Cardiac septum (tissue), 1 donor: ENCODE data around the gene OR51E1. TPM values are rescaled to one million over a fixed set of nuclear protein-coding genes. Genes with fewer than 3 reads are reported as not detected.

Experiments used
- DNase-seq: peaks from one replicate; pipeline ENCODE4 v3.0.0-alpha.2; 2020; ENCODE audit warnings: low spot score
- intact Hi-C: fragments of 100-400 bp; cut with DNase I; formaldehyde crosslinking; loops from one replicate; pipeline ENCODE4 v1.14.0; 2022
- total RNA-seq: library from RNA; stranded (reverse); fragmentation: NEBNext Ultra II Directional; extraction: Animal tissue kit (Norgen Biotek cat#: 25700); gene quantifications from one replicate; pipeline ENCODE4 v1.2.1, GENCODE V29; 2021
- donor health status: DM: no; HTN: no; CAD: no.

OR51E1 gene
- total RNA-seq, 1 donor from 2014 or later, result 1.00 TPM

DNA sequence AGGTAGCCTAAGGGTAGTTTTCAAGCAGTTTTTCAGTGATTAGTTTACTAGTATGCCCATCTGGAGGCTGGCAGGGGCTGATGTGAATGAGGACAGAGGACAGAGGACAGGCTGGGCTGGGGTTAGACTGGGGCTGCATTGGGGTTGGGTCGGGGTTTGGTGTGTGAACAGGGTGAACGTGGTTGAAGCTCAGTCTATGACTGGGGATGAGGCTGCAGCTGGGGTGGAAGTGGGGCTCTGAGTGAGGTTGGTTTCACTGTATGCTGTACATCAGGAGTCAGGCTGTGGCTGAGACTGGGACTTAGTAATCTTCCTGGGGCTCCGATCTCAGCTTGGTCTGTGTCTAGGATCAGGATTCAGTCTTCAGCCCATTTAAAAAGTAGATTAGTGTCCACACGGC, 451 bp downstream of the OR51E1 start:
- intact Hi-C loops, result no loop called here
- no peak for DNase-seq

DNA sequence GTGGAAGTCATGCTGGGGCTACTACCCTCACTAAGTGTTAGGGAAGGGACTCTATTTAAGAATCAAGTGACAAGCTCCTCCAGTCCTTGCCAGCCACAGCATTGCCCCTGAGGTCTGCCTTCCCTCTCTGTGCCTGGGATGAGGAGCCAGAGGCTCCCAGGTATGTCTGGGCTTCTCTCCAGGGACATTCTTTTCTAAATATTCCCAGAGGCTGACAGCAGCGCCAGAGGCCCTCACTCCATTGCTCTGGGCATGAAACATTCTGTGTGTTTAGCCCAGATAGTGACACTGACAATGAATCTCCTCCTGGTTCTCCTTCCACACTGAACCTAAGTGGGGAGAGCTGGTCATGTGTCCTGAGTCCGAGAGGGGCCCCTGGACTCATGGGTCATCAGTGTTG, 2.2 kb downstream of the OR51E1 start:
- no peak for DNase-seq
- intact Hi-C loops, result no loop called here

DNA sequence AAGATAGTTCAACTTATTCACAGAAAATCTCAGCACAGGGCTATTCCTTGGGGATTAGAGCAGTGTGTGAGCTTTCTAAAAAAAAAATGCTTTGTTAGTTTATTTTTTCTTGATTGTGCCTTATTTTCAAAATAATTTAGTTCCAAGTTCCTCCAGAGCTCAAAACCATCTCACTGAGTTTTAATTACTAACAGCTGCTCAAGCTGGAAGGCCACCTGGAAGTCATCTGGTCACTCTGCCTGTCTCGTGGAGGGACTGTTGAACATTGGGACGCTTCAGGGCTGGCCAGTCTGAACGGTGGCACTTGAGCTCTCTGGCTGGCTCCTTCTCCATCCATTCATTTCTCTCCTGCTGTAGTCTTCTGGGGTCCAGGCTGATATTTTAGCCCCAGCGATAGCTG, 4.0 kb downstream of the OR51E1 start:
- intact Hi-C loops, result no loop called here

DNA sequence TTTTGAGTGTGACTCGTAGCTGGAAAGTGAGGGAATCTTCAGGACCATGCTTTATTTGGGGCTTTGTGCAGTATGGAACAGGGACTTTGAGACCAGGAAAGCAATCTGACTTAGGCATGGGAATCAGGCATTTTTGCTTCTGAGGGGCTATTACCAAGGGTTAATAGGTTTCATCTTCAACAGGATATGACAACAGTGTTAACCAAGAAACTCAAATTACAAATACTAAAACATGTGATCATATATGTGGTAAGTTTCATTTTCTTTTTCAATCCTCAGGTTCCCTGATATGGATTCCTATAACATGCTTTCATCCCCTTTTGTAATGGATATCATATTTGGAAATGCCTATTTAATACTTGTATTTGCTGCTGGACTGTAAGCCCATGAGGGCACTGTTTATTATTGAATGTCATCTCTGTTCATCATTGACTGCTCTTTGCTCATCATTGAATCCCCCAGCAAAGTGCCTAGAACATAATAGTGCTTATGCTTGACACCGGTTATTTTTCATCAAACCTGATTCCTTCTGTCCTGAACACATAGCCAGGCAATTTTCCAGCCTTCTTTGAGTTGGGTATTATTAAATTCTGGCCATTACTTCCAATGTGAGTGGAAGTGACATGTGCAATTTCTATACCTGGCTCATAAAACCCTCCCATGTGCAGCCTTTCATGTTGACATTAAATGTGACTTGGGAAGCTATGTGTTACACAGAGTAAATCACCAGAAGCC, 11.0 kb downstream of the OR51E1 start:
- intact Hi-C loops, result no loop called here
- DNase-seq, result no peak

More for the DNA sequence above, 4.0 kb downstream of the OR51E1 start:
- no peak for DNase-seq

DNA sequence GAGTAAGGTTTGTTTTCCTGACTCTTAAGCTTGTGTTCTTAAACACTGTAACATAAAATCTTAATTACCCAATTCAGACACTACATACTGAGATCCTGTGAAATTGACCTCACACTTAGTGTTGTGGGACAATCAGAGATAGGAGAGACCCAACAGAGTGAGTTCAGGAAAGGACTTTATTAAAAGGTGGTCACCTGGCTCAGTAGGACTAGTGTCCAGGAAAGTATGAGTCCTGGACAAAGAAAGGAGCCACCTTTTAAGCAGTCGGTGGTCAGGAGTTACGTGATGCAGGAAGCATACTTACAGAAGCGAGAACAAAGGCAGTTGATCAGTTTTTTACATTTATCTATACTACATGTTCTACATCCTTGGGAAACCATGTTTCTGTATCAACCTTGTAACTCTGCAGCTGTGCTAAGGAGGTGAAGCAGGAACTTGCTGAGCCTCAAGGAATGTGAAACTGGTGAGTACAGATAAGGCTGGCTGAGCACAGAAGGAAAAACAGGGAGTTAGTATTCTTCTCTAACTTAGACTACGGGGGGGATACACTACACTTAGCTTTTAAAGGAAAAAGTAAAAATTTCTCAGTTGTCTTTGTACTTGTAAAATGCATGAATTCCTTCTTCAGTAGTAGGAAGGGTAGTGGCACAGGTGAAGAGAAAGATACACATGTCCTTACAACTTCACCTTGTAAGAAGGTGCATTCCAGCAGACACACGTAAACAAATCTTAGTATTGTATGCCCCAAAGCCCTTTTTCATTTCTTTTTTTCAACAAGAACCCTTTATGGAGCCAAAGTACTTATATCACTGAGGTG, 15.1 kb downstream of the OR51E1 start:
- intact Hi-C loops, result no loop called here
- DNase-seq, result no peak

DNA sequence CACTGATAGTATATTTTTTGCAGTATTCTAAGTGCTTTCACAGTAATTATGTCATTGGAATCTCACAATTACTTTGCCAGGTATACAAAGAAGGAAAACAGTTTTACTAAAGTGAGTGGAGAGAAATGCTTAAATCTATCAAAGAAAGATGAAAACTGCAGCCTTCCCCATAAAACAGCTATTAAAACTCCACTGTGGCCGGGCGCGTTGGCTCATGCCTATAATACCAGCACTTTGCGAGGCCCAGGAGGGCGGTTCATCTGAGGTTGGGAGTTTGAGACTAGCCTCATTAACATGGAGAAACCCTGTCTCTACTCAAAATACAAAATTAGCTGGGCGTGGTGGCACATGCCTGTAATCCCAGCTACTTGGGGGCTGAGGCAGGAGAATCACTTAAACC, 19.1 kb downstream of the OR51E1 start:
- no peak for DNase-seq
- intact Hi-C loops, result no loop called here

DNA sequence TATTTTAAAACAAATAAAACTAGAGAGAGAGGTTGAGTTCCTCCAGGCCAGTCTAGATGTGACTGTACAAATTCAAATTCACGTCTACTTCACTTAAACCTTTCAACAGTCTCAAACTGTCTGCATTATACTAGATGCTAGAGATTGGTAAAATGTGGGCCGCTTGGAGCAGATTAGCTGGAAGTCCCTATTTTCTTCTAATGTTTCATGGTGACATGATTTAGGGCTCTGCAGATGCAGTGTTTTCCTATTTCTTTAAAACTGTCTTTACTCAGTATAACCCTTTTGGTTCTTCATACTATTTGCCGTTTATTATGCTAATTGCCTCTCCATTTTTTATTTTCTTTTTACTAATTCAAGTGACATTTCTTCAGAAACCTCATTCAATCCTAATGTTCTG, 20.4 kb downstream of the OR51E1 start:
- intact Hi-C loops, result no loop called here
- no peak for DNase-seq

DNA sequence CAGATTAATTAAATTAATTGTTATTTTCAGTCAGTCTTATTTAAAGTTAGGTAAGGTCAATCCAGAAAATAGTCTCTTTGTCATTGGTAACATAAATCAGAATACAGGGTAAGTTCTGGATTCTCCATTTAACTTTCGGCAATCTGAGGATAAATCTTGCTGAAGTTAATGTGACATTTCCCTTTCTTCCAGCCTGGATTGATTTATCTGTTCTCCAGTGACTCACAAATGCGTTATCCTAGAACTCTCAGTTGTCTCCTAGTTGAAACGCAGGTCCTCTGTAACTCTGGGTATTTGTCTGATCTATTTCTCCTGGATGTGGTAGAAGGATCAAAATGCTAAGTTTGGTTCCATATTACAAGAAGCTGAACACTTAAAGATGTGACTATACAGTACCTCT, 21.0 kb downstream of the OR51E1 start:
- intact Hi-C loops, result no loop called here

DNA sequence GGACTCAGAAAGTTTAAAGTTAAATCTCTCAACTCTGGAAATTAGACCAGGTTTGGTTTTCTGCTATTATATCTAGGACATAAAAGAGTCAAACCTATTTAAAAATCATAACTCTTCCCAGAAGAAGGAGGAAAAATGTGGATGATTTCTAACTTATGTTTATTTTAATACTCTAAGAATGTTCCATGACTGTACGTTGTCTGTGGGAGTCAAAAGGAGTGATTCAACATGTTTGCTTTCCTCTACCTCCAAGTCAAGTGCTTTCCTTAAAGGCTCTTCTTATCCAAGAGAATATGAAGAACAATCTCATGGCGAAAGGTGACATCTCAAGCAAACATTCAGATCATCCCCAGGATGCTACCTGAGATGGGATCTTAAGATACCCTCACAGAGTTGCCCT, 21.6 kb downstream of the OR51E1 start:
- no peak for DNase-seq
- intact Hi-C loops, result no loop called here

More for the DNA sequence above, 21.0 kb downstream of the OR51E1 start:
- DNase-seq, result no peak

DNA sequence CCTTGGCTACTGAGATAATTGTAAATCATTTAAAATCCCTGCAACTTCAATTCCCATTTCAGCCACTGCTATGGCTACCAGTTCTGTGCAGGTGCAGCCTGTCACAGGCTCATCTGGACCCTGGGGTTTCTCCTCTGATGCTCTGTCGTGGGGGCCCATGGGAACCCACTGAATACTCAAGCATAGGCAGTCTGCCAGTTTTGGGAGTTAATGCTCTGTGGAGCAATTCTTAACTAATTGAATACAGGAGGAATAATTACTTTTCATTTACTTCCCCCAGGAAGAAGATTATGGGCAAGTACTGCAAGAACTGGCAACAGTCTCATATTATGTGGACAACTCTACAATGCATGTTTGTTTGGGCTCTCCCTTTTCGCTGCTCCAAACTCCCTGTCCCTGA, 28.0 kb downstream of the OR51E1 start:
- intact Hi-C loops, result no loop called here
- DNase-seq, result no peak

DNA sequence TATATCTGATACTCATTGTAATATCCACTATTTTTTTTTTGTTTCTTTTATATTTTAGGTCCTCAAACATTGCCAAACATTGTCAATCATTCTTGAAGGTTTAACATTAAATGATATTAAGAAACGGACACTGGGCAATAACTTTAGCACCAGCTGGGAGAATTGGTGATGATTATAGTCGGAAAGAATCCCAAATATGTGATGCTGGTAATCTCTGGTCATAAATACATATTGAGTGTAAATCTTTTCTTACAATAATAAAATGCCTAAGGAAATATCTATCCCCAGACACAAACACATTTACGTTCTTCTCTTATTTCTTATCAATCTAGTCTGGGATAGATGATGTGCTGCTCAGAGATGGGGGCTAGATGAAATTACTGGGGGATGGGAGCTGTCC, 28.7 kb downstream of the OR51E1 start:
- no peak for DNase-seq
- intact Hi-C loops, result no loop called here

DNA sequence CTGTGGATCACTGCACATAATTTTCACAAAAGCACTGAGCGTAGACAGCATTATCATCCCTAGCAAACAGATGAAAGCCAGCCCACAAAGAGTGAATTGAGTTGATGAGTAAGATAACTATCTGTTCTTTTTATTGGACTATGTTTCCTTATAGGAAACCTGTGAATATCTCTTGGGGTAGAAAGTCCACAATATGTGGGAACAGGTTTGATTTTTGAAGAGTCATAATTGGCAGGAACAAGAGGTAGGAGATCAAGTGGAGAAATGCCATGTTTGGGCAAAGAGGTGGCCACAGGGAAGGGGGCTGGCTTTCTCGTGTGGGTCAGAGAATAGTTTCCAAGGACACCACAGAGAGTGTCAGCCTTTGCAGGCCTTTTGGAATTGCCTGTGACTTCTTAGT, 30.0 kb downstream of the OR51E1 start:
- no peak for DNase-seq
- intact Hi-C loops, result no loop called here

DNA sequence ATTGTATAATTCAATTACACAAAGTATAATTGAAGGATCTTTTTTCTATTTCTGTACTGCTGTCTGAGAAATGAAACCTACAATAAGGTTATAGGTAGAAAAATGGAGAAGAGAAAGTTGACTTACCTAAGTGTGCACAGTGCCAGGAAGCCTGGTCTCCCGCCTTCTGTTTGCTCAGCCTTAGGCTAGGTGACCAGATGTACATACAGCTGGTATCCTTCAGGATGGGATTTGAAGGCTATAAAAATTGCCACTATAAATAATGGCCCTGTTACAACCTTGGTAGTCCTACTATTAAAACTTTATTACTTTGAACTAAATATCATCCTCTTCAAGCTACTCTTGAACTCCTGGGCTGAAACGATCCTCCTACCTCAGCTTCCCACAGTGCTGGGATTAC, 34.2 kb downstream of the OR51E1 start:
- intact Hi-C loops, result no loop called here
- DNase-seq, result no peak

DNA sequence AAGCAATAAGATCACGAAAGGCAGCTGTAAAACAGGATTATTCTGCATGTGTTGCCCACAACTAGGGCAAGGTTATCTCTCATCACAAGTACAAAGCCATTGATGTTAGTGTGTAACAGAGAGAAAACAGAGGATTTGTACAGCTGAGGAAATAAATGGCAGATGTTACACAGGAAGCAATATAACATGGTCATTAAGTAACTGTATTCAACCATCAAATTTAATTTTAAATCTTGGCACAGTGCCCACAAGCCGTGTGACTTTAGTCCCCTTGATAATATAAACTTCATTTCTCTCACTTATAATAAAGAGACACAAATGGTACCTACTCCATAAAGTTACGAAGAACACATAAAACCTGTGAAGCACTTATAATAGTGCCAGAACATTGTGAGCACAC, 36.6 kb downstream of the OR51E1 start:
- DNase-seq, result no peak
- intact Hi-C loops, result no loop called here

DNA sequence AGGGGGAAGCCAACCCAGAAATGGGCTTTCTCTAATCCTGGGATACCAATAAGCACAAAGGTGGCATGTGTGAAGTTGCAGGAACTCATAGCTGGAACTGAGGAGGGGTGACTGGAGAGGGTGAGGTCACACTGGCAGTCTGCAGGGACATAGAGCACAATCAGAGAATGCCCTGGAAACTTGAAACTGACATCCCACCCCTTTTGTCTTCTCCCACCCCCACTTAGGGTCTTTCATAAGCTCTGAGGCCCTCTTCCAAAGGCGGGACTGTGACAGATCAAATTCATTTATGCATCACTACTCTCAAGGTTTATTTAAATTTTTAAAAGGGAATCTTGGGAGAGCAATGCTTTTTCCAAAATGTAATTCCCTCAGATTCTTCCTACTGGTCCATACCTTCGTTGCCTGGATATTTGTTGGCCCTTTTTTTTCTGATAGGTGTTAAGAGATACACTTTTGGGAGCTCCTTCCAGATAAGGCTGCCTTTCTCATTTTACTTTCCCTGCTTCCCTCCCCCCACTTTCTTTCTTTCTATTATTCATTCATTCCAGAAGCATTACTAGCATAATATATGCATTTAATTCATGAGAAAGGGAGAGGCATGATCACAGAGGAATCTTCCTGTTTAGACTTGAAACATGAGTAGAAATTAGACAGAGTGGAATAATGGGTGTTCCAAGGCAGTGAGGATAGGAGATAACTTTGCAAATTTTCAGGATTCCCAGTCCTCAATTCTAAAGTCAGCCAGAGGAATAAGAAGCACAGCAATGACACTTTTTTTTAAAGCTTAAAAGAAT, 39.0 kb downstream of the OR51E1 start:
- no peak for DNase-seq

DNA sequence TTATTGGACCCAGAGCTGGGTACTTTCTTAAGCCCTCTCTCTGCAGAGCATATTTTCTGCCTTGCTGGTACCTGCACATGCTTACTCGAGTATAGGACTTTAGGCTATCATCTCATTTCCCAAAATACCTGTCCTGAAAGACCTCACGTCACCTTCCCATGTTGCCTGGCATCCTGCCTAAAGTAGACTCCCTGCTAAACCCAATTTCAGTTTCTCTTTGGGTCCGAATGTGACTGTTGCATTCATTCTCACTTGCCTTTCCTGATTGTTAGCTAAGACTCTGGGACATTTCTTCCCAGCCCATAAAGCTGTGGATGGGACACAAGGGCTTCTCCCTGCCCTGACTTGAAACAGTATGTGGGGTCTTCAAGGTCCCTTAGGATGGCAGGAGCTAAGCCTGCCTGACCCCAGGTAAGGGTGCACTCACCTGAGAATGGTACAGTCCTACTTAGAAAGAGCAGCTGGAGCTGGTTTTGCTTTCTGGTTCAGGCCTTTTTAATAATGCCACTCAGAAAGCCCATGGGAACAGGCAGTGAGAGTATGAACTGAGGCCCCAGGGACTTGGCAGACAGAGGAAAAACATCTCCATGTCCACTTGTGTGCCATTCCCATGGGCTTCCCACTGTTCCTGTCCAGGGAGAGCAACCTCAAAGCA, 41.0 kb downstream of the OR51E1 start:
- intact Hi-C loops, result no loop called here
- DNase-seq, result no peak

More for the DNA sequence above, 39.0 kb downstream of the OR51E1 start:
- intact Hi-C loops, result no loop called here

DNA sequence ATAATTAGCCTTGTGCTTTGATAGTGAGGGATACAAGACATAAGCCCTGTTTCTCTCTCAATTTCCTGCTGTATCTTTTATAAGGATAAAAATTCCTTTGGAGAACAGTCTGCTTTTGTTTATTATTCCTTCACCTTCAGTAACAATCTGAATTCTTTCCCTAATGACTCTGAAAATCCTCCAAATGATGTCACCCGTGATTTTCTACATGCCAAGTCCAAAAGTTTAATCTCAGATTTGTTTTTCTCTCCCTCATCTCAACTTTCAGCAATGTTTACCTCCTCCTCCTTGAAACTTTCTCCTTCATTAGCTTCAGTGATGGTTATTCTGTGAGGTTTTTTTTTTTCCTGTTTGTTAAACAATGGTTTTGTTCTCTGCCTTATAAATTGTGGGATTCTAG, 51.7 kb downstream of the OR51E1 start:
- no peak for DNase-seq
- intact Hi-C loops, result no loop called here

DNA sequence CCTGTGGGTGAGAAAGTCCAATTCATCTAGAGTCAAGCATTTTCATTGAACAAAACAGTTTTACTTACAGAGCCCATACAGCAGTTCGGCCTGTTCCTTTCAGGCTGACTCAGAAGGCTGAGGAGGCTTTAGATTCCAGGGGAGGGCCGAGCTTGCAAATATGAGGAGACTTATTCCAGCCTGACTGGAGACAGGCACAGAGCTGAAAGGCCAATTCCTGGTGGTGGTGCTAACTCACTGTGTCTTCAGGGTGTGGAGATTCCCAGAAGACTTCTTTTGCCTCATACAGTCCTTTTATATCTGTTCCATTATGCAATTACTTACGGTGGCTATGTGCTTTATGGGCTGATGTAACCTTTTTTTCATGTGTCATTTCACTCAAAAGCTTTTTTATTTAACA, 53.8 kb downstream of the OR51E1 start, which contains the start of gene OR51E2:
TSS of gene OR51E2 (minus strand) at position 269 of the 400 bp plus-strand sequence. CDS start 15,142 bp downstream, outside the sequence.
- intact Hi-C loops, result no loop called here
- no peak for DNase-seq

DNA sequence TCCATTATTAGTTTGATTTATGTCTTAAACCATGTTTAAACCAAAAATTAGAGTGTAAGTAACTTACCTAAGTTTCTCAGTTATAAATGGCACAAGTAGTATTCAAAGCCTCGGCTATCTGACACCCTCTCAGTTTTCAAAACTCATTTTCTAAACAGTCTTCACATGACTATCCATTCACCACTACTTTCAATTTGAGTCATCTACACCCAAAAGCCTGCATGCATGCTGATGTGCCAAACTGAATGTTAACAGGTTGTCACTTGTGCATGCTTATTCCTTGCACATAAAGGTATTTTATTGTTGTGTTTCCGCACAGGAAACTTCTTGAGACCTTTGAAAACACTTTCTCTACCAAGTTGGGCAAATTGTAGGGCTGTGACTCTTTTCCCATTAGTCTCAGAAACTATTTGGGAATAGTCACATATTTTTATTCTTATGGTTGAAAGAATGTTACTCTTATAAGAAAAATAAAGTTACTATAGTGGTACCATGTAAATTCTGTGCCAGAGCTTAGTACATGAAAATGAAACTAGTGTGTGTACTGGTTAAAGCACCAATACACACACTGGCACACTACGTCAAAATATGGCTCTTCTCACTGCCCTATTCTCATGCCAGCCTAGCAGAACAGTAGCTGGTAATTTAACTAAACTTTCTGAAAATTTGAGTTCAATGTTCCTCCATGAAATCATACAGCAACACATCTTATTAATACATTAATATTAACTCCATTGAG, 56.1 kb downstream of the OR51E1 start:
- intact Hi-C loops, result no loop called here

More for the DNA sequence above, 56.1 kb downstream of the OR51E1 start:
- no peak for DNase-seq
